GM18507 (cell line): ENCODE results near the gene CPA1.
"Not testable (repeated sequence)": the region's sequence is repeated elsewhere in the genome, so short reads cannot be mapped to it uniquely, and the experiment has no call there.

Source experiments
- DNase-seq: peaks from one replicate; pipeline ENCODE4 v3.0.0; 2011; ENCODE audit warnings: low read depth; ENCODE audit not compliant: insufficient read length; ENCODE audit errors: extremely low spot score
- FAIRE-seq: peaks from 2 replicates; lab custom pipeline; 2011; peaks lifted over from hg19 to GRCh38; lab: Jason Lieb, UNC

CPA1 gene

GRCh38 chr7:130369110-130369711, 11.1 kb upstream of the CPA1 start:
- DNase-seq = no peak
- FAIRE-seq = no peak

GRCh38 chr7:130369831-130370550, 10.3 kb upstream of the CPA1 start:
- DNase-seq = no peak
- FAIRE-seq = no peak

GRCh38 chr7:130371046-130371445, 9.2 kb upstream of the CPA1 start:
- FAIRE-seq (no peak), DNase-seq (no peak)

GRCh38 chr7:130372402-130373165, 7.7 kb upstream of the CPA1 start:
- FAIRE-seq = no peak

GRCh38 chr7:130374507-130374906, 5.8 kb upstream of the CPA1 start:
- DNase-seq = no peak
- FAIRE-seq = no peak

More at GRCh38 chr7:130372402-130373165, 7.7 kb upstream of the CPA1 start:
- no peak for DNase-seq

- DNase-seq, FAIRE-seq: not testable (repeated sequence)
Measured at GRCh38 chr7:130376461-130376860, 3.8 kb upstream of the CPA1 start.

GRCh38 chr7:130377178-130377577, 3.1 kb upstream of the CPA1 start:
- DNase-seq = no peak
- no peak for FAIRE-seq

GRCh38 chr7:130379019-130379418, 1.3 kb upstream of the CPA1 start:
- FAIRE-seq (no peak), DNase-seq (no peak)

GRCh38 chr7:130379532-130379920, 768 bp upstream of the CPA1 start:
- DNase-seq (no peak), FAIRE-seq (no peak)

- FAIRE-seq (no peak), DNase-seq (no peak)
Measured at GRCh38 chr7:130380861-130381455, 664 bp downstream of the CPA1 start.

- FAIRE-seq = no peak
- no peak for DNase-seq
Measured at GRCh38 chr7:130381468-130382312, 1.4 kb downstream of the CPA1 start.

- no peak for FAIRE-seq
- no peak for DNase-seq
Measured at GRCh38 chr7:130383187-130383980, 3.1 kb downstream of the CPA1 start.

- no peak for FAIRE-seq
- DNase-seq = no peak
Measured at GRCh38 chr7:130384371-130384801, 4.1 kb downstream of the CPA1 start.

- FAIRE-seq (no peak), DNase-seq (no peak)
Measured at GRCh38 chr7:130384841-130385599, 4.7 kb downstream of the CPA1 start.

- no peak for DNase-seq
- no peak for FAIRE-seq
Measured at GRCh38 chr7:130385600-130386066, 5.3 kb downstream of the CPA1 start.

- FAIRE-seq (no peak), DNase-seq (no peak)
Measured at GRCh38 chr7:130386876-130387275, 6.6 kb downstream of the CPA1 start.

GRCh38 chr7:130387306-130387627, 7.0 kb downstream of the CPA1 start:
- FAIRE-seq = no peak
- no peak for DNase-seq
